IPS DF 19.7 (cell line): ENCODE measurements around the gene RABGAP1L.

Experiments used
- DNase-seq: peaks from one replicate; pipeline ENCODE4 v3.0.0-alpha.2; 2013; ENCODE audit warnings: low read depth, low spot score

The RABGAP1L gene

DNA sequence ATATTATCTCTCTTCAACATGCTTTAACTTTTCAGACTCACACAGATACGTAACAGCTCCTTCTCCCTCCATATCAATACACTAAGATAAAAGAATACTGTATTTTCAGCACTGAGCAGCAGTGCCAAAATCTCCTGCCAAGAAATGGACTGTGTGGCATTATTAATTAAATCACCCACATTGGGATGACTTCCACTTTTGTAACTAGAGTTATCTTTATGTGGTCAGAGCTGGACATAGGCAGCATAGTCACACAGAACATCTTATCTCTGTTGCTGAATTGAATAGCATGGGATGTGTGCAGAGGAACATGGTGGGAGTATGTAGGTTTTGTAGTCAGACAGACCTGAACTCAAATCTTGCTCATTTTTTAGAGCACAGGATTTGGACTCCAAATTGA lies 799.1 kb downstream of the RABGAP1L start:
- no peak for DNase-seq

DNA sequence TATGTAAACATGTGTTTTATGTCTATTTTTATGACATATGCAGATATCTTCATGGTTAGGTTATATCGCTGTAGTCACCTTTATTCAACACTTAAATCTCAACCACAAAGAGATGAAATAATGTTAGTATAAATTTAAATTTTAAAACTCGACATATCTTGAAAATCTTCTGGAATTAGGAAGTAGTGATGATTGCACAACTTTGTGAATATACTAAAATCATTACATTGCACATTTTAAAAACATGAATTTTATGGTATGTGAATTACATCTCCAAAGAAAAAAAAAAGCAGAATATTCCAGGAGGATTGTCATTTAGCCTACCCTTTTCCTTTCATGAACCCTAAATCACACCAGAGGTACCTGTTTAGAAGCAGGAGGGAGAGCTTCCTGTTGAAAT lies 801.0 kb downstream of the RABGAP1L start:
- no peak for DNase-seq

DNA sequence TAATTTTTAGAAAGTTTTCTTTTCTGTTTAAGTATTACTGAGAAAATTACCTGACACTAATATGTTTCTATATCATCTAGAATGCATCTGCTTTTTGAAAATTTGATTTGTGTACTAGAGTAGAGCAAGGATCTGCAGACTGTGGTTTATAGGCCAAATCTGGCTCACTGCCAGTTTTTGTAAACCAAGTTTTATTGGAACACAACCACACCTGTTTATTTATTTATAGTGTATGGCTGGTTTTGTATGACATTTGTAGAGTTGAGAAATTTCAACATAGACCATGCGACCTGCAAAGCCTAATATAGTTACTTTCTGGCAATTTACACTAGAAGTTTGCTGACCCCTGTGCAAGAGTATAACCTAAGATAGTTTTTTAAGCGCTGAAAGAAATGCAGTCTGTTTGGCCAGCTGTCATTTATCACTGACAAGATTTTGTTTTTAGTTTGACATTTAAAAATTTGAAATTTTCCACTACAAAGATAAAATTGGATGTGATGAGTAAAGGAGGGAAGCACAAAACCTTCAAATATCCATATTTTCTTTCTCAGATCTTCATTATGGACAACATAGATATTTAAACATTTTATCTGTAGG lies 804.3 kb downstream of the RABGAP1L start:
- no peak for DNase-seq

DNA sequence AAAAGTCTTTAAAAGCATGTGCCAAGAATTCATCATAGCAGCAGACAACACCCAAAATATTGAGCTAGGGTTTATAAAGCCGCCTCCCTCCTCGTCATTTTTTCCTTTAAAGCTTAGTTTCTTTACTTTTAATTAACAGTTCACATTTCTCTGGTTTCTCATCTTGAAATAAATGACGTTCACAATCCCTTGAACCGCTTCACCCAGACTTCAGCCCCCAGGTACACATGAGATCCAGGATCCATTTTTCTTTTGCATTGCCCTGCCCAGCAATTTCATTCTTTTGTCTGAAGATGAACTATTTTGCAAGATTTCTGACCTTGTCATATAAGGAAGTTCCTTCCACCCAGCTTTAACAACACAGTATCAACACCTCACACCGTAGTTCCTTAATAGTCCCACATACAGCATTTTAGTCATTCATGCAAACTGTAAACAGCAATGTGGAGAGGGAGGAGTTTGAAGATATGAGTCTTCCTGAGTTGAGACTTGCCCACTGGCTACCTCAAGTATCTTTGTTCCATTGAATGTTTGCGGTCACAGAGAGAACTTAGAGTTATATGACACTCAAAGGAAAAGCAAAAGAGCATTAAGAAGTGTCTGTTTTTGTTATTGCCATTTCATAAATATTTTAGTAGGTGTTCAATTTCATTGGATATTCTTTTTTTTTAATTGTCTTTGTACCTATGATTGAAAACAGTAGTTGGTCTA lies 805.1 kb downstream of the RABGAP1L start:
- no peak for DNase-seq

DNA sequence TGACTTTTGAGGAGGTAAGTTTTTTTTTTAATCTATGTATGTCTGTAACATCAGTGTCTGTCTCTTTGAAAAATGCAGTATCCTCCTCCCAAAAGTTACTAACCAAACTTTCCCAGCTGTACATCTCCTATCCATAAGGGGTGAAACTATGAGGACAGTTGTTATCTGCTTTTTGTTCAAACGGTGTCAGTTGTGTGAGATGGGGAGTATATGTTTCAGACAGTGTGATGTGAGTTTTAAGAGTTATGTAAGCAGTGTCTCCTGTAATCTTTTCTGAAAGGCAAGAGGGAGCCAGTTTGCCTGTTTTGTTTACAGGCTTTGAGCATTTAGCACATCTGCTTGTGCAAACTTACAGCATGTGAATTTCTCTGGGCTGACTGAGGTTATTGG lies 805.6 kb downstream of the RABGAP1L start:
- no peak for DNase-seq

DNA sequence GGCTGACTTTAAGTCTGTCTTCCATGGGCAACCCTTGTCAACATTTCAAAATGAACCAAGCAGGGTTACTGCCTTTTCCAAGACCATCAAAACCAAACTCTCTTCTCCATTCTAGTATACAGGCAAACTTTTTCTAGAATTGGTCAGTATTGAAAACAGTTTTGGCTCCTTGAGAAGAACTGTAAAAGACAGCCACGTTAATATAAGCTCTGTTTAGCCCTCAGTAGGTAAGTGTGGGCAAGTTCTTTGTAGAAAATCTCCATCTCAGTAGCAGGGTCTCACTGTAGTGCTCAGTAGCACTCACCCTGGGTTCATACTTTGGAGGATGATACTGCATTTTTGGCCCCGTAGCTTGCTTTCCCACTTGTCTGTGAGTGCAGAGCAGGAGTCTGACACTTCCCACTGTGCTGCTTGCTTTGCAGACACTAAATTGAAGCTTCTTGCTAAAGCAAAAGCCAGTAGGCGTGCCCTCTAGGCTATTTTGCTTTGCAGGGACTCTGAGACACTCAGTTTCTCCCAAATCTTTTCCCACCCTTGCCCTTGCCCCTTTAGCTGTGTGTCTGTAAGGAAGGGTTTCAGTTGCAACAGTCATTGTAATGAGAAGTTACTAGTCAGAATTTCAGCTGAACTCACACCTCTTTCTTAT lies 806.2 kb downstream of the RABGAP1L start:
- no peak for DNase-seq

DNA sequence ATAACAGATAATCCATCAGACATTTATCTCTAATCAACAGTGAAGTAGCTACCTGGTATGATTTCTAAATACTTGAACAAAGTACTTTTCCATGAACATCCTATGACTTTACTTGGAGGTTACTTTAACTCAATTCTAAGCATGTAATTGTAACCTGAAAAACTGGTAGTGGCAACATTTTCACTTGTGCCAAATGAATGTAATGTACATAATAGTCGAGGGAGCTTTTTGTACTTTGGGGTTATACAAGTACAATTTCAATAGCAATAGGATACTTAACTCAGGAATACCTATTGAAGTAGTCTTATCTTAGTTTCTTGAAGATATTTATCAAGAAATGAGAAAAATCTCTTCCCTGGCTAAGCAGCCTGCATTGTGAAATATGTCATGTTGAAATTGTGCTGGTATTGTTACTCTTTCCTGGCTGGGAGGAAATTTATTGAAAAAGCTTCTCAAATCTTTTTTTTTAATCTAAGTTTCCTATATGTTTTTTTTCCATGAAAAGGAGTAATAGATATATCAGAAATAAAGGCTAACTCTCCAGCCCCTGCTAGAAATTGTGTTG lies 806.8 kb downstream of the RABGAP1L start:
- no peak for DNase-seq

DNA sequence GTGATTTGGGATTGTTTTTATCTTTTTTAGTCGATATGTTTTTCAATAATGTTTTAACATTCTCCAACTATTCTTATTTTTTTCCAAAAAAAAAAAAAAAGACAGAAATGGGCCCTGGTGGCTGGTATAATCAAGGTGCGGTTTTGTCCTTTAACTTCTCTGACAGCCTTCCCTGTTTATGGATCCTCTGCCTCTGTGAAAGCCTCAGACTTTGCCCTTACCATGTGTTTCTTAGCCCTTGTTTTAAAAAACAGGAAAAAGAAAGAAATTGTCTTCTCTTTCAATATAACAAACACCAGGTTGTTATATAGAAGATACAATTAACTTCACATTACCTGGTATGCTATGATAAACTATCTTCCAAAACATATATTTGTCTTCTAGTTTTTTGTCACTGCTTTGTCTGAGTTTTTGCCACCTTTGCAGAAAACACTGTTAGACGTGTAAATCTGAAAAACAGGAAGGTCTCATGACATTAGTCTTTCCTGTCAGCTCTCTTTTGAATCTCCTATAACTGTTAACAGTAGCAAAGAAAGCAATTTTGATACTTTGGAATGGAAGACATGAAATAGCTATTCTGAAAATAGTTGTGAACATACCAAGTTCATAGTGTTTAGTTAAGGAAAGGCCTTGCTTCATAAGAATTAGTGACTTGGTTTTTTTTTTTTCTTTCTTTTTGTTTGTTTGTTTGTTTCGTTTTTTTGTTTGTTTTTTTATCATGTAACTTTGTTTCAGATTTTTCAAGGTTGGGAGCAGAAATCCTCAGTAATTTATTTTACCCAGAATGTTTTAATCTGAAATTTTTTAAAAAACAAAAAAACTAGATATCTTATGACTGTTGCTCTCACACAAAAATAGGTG lies 808.8 kb downstream of the RABGAP1L start:
- no peak for DNase-seq

DNA sequence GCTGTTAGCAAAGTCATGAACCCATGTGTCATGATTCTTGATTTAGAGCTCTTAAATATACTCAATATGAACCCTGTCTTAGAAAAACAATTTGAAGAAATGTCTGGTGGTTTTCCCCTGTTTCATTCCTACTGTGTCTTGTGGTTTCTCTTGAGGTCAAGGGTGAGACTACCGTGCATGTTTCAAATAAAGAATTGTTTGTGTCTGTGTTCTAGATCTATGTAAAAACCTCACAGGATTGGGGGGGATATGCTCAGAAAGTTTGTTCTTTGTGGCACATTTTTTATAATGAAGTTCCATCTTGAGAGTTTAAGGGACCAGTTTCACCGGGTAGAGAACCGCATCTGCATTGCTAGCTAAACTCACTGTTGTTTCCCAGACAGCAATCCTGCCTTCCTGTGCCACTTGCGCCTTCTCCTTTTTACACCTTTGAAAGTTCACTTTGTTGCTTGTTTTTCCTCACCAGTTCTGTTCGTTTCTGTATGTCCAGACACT lies 809.5 kb downstream of the RABGAP1L start:
- no peak for DNase-seq

DNA sequence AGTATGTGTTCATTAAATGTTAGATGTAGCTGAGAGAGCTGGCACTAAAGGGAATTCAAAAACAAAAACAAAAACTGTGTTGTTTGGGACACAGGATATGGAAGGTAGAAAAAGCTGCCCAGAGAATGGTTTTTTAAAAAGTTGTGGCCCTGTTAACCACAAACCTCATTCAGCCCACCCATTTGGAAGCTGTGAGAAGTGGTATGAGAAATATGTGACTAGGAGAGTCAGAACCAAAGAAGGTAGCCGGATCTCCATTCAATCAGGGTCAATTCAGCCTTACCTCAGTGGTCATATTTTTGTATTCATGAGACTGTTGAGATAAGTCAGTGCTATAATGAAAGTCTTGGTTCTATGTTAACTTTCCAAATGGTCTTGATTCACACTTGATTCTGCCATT lies 810.7 kb downstream of the RABGAP1L start:
- no peak for DNase-seq

DNA sequence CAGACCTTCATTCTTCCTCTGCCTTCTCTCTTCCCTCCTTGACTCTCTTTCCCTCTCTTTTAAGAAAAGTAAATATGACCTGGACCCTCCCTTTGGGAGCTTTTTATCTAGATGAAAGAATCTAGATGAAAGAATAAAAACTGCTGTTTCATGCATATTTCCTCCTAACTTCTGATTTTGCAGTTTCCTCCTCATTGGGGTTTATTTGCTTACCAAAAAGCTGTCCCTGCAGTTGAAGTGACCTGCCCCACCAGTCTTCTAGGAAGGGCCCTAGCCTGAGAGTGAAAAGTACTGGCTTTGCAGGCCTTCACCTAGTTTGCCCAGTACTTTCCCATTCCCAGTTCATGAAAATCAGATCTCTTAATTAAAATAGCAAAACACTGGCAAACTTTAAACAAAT lies 812.1 kb downstream of the RABGAP1L start:
- DNase-seq = no peak

DNA sequence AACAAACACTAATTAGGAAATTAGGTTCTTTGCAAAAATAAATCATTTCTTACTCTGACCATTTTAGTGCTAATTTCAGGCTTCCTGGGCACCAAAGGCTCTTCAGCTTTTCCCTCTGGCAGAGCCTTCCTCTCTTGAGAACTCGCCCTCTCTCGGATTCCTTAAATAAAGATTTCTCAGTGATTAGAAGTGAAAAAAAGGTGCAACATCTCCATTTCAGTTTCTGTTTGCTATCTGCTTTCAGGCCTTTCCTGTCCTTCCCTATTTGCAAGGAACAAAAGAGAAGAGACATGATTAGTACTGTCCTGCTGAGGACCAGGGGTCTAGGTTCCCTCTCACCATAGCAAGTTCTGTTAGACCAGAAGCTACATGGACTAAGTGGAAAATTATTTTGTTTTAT lies 812.6 kb downstream of the RABGAP1L start:
- DNase-seq = no peak

DNA sequence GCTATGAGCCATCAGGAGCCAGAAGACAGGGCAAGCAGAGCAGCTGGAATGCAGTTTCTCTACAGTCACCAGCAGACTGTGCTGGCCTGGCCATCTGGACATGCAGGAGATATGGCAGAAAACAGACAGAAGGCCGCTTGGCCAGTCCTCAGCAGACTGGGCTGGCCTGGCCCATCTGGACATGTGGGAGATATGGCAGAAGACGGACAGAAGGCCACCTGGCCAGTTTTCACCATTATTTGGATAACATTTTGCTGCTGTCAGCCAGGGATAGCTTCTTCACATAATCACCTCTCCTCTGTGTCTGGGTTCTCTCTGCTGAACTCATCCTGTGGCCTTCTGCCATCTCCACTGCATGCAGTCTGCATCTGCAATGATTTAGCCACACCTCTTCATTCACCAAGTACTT lies 815.4 kb downstream of the RABGAP1L start:
- no peak for DNase-seq

DNA sequence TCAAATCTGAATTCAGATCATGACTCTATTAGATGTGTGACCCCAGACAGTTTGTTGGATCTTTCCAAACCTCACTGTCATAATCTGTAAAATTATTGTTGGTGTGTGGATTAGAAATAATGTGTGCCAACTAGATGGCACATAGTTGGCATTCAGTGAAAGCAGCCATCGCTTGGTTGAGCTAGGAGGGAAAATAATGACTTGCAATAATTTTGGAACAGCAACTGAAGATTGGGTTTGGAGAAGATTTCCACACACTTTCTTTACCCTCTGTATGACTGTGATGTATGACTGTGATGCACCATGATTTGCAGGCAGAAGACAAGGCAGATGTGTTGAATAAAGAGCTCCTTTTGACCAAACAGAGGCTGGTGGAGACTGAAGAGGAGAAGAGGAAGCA lies 816.4 kb downstream of the RABGAP1L start:
- DNase-seq = no peak

DNA sequence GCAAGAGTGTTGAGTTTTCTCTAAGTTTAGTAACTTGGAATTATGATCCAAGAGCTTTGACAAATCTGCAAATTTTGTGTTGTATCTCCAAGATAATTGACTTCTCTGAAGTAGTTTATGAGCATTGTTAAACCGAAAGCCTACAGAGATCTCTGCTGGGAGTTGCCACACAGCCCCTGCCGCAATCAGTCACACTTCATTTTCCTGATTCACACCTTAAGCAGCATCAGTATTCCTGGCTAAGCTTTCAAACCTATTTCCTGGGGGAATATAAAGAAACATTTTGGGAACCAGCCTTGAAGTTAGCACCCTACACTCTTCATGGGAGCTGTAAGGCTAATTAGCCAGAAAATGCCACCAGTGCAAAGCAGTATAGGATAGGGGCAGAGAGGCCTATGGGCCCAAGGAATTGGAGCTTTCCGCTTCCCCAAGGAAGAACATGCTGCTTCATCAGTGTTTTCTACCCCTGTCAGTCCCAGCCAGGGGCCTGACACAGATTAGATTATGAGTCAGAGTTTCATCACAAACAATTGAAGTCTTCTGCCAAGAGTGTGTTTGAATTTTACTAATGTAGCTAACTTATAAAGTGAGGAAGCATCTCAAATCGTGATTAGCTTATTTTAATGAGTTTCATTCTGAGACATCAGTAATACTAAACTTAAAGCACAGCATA lies 817.3 kb downstream of the RABGAP1L start:
- DNase-seq = no peak

DNA sequence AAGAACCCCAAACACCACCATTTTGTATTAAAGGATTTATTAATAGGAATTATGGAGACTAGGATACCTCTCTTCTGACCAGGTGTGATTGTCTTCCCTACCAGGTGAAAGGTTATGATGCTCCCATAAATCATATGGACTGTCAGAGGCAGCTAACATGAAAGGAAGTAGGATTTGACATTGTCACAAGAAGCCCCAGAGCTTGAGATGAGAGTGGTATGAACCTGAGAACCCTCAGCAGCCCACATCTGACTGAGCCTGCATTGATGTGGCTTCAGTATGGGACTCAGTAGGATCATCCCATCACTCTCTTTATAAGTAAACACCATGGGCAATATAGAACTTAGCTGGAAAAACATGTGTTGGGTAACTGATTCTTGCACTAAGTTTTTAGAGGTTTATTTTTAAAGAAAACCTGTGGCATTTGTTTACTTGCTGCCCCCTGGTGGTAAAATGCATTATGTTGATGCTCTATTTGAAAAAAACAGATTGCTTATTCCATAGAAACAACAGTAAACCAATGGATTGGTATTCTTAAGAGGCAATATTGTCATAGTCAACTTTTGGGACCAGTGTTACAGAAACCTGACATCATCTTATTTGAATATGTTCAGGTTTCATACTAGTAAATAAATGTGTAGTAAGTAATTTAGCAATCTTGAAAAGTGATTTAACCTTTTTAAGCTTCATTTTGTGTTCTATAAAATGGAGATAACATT lies 823.8 kb downstream of the RABGAP1L start:
- no peak for DNase-seq

DNA sequence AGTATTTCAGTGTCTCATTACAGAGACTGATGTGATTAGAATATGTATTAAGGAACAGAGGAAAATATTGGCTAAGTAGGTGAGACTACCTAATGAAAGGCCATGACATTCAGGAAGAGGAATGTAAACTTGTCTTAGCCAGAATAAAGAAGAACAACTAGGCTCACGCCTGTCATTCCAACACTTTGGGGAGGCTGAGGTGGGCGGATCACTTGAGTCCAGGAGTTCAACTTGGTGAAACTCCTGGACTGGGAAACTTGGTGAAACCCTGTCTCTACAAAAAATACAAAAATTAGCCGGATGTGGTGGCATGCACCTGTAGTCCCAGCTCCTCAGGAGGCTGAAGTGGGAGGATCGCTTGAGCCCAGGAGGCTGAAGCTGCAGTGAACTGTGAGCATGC lies 825.6 kb downstream of the RABGAP1L start:
- DNase-seq = no peak

DNA sequence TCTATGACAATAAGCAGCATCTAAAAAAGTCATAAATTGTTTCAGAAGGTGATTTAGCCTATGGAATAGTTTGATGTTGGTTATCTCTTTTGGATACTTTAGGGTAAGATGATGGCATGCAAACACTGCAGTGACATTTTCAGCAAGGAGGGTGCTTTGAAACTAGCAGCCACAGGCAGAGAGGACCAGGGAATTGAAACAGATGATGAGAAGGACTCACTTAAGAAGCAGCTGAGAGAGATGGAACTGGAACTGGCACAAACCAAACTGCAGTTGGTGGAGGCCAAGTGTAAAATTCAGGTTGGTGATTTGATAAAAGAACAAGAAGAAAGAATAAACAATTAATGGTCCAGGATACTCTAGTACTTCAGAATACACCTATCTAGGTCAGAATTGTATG lies 829.2 kb downstream of the RABGAP1L start:
- no peak for DNase-seq

DNA sequence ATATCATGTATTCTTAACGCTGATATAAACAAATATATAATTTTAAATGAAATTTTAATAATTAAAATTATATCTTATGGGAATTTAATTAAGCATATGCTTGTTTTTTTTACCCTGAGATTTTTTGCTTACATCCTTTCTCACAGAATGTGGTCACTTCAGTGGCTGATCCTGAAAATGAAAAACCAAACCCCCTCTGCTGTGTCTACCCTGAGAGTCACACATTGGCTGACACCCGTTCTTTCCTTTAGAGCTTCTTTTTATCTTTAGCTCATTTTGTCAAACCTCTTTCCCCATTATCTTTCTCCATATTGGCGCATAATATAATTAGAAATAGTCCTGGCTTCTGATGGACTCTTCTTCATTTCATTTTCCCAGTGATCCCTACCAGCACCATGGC lies 829.7 kb downstream of the RABGAP1L start:
- no peak for DNase-seq

DNA sequence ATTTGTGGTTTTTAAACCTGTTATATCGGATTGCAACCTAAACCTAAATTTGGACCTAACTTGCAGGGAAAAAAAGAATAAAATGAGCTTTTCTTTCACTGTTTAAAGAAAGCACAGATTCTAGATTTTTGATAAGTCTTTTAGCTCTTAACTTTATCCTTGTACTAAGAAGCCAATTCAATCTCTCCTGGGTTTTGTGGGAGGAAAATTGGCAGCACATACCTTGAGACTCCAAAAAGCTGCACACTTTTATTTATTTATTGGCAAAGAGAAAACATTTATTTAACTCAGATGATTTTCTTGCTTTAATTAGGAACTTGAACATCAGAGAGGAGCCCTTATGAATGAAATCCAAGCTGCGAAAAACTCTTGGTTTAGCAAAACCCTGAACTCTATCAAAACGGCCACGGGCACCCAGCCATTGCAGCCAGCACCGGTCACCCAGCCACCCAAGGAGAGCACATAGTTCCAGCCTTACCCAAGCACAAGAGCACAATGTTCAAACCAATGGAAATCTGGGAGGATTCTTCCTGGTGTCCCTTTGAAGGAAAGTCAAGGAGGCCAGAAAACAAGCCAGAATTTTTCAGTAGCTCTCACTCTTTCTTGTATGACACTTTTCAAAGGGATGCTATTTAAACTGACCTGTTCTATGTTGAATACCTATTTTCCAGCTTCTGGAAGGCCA lies 830.4 kb downstream of the RABGAP1L start:
- no peak for DNase-seq
